Measurements from ENCODE around the gene PGLYRP4. TPM values are rescaled to one million over a fixed set of nuclear protein-coding genes. Genes with fewer than 3 reads are reported as not detected.
"Not testable (repeated sequence)": the region's sequence is repeated elsewhere in the genome, so short reads cannot be mapped to it uniquely, and the experiment has no call there.

Gene PGLYRP4
- total RNA-seq, 1 donor from 2014 or later: not detected

DNA sequence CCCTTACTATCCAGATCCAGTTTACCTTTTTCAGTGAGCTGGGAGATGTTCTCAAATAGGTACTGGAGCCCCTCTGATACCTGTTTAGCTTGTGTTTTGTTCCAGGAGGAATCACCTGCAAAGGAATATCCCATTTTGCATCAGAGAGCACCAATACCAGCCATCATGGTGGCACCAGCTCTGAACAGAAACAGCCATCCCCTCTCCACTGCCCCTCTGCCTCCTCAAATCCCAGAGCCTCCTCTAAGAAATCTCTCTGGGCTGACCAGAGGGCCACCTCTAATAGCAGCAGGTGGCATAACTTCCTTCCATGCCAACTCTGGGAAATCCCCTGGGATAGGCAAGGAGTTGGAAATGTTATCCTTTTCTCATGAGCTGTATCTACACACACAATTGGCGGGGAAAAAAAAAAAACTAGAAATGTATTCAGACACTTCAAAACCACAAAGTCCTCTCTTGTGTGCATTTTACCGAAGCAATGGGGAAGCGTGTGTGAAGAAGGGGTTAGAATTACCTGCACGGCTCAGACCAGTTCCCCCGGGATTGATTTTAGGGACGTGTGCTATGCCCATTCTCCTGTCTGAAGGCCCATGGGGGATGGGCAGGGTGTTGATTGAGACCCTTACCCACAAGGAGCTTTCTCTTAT is 2.4 kb downstream of the PGLYRP4 start:
- intact Hi-C loops (cut with DNase I): no loop called here
- DNase-seq (ENCODE audit: missing footprints) (no peak), ATAC-seq (no peak)

DNA sequence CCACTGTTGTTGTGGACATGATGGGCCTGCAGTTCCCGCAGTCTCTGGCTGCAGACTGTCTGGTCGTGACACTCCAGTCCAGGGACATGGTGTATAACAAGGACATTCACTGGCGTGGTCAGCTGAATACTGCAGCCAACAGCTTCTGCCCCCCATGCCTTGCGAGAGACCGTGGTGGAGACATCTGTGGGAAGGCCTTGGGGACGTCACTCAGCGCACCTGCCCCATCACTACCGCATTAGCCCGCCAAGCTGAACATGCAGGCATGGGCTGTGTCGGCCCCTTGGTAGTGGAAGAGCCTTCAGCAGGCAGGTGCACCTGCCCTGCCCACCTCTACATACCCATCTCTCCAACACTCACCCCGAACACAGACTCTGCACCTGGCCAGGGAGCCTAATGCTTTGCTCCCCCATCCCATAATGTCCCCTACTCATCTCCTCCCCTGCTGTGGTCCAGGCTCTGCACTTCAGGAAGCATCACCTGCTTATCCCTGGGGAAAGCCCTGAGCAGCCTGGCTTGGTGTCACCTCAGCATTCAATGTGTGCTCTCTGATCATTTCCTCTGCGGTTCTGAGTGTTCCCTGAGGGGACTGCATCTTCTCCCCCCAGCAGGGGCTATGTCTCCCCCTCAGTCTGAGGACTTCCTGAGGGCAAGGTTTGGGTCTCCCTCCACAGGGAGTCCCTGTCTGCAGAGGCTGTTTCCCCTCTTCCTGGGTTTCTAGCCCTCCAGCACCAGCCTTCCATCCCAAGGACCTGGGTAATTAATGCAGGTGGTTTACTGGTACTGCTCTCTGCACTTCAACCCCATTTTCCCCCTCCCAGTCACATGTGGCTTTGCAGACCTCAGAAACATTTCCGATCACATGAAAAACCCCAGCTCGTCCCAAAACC is 3.2 kb downstream of the PGLYRP4 start:
- DNase-seq (ENCODE audit: missing footprints) (no peak), ATAC-seq (no peak)
- intact Hi-C loops (cut with DNase I): no loop called here

GRCh38 chr1:153344718-153345025 is 4.0 kb downstream of the PGLYRP4 start:
- intact Hi-C loops (cut with DNase I): no loop called here
- DNase-seq (ENCODE audit: missing footprints) (no peak), ATAC-seq (peak; percentile 54)

- intact Hi-C loops (cut with DNase I): no loop called here
- ATAC-seq: no peak
These were observed 4.6 kb downstream of the PGLYRP4 start for GRCh38 chr1:153343811-153344717.

GRCh38 chr1:153343040-153343681 is 5.5 kb downstream of the PGLYRP4 start:
- no peak for DNase-seq (ENCODE audit: missing footprints)
- intact Hi-C loops (cut with DNase I): no loop called here
- ATAC-seq: no peak

More at GRCh38 chr1:153343811-153344717, 4.6 kb downstream of the PGLYRP4 start:
- no peak for DNase-seq (ENCODE audit: missing footprints)

DNA sequence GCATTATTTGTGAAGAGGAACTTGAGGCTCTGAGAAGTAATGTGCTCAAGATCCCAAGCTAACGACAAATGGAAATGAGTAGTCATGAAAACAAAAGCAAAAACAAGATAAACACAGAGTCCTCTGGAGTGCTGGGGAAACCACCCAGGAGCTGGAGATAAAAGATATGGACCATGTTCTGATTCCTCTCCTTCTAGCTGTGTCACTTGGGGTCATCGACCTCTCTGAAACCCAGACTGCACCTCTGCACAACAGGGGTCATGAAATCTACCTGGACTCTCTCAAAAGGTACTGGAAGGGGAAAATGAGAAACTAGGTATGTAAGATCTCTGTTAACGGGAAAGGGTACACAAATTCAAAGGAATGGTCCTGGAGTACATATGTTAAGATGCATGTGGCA is 6.5 kb downstream of the PGLYRP4 start:
- intact Hi-C loops (cut with DNase I): no loop called here
- DNase-seq (ENCODE audit: missing footprints) (no peak), ATAC-seq (no peak)

GRCh38 chr1:153341431-153341934 is 7.2 kb downstream of the PGLYRP4 start:
- ATAC-seq: no peak
- no peak for DNase-seq (ENCODE audit: missing footprints)
- intact Hi-C loops (cut with DNase I): no loop called here

DNA sequence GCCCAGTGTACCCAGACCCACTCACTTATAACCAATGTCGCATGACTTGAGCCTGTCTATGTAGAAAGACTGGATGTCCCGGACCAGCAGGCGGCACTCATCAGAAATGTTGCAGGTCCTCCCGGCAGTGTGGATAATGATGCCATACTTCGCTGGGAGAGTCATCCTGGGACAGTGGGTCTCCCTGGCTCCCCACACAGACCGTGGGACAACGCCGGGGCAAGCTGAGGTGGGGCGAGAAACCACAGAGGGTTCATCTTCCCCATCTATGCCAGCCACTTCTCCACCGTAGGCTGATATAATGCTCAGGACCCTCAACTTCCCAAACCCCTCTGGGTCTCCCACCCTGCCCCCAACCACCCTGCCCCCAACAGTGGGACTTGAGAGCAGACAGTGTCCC is 8.3 kb downstream of the PGLYRP4 start:
- intact Hi-C loops (cut with DNase I): no loop called here
- no peak for ATAC-seq

GRCh38 chr1:153339802-153340201 is 8.8 kb downstream of the PGLYRP4 start:
- ATAC-seq: no peak
- intact Hi-C loops (cut with DNase I): no loop called here
- DNase-seq (ENCODE audit: missing footprints): no peak

More for the DNA sequence above, 8.3 kb downstream of the PGLYRP4 start:
- no peak for DNase-seq (ENCODE audit: missing footprints)

GRCh38 chr1:153337980-153338853 is 10.4 kb downstream of the PGLYRP4 start:
- intact Hi-C loops (cut with DNase I): no loop called here
- DNase-seq (ENCODE audit: missing footprints) (no peak), ATAC-seq (no peak)

DNA sequence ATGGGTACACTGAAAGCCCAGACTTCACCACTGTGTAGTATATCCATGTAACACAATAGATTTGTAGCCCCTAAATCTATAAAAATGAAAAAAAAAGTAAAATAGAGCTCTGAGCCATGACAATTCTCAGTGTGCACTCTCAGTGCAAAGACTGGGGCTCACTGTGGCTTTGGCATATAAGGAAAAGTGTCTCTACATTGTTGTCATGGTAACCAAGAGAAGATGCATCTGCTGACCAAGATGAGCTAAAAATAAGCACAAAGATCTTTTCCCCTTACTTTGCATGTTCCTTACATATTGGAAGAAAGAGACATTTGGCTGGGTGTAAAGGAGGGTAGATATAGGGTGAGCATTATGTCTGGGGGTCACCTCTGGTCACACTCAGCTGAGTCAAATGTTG is 12.0 kb downstream of the PGLYRP4 start:
- DNase-seq (ENCODE audit: missing footprints) (no peak), ATAC-seq (no peak)
- intact Hi-C loops (cut with DNase I): no loop called here

DNA sequence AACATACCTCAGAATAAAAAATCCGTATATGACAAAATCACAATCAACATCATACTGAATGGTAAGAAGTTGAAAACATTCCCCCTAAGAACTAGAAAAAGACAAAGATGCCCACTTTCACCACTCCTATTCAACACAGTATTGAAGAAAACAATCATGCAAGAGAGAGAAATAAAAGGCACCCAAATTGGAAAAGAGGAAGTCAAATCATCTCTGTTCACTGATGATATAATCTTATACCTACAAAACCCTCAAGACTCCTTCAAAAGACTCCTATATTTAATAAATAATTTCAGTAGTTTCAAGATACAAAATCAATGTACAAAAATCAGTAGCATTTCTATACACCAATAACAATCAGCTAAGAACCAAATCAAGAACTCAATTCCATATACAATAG is 14.7 kb downstream of the PGLYRP4 start:
- intact Hi-C loops (cut with DNase I): no loop called here
- ATAC-seq (no peak), DNase-seq (ENCODE audit: missing footprints) (no peak)

DNA sequence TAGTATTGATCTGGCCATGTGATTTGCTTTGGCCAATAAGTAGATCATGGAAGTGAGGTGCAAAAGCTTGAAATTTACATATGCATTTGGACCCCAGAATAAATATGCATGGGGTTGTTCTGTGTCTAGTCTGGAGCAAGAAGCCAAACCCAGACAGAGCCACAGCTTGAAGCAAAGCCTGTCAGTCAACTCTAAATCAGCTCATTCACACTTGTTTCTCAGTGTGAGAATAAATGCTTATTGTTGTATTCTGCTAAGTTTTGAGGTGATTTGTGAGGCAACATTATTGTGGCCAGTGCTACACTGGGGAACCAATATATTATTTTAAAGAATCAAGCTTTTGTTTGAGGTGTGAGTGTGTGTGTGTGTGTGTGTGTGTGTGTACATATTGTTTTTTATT is 23.7 kb downstream of the PGLYRP4 start:
- intact Hi-C loops (cut with DNase I): no loop called here
- DNase-seq (ENCODE audit: missing footprints) (no peak), ATAC-seq (no peak)

DNA sequence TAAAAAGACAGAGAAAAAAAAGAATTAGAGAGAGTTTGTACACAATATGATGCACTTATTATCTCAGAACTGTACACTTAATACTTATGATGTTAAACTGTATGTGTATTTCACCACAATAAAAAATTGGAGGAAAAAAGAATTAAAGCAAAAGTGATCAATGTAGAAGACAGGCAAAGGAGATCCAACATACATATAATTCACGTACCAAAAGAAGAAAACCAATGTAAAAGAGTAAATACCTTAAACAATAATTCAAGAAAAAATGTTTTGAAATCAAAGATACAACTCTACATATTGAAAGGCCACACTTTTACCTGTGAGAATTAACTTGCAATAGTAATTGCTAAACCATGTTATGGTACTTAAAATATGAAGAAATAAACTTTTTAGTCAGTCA is 26.1 kb downstream of the PGLYRP4 start:
- ATAC-seq (no peak), DNase-seq (ENCODE audit: missing footprints) (no peak)
- intact Hi-C loops (cut with DNase I): no loop called here

DNA sequence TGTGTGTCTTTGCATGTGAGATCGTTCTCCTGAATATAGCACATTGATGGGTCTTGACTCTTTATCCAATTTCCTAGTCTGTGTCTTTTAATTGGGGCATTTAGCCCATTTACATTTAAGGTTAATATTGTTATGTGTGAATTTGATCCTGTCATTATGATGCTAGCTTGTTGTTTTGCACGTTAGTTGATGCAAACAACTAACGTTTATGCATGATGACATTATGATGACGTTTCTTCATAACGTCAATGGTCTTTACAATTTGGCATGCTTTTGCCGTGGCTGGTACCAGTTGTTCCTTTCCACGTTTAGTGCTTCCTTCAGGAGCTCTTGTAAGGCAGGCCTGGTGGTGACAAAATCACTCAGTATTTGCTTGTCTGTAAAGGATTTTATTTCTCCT is 30.5 kb downstream of the PGLYRP4 start:
- intact Hi-C loops (cut with DNase I); DNase-seq (ENCODE audit: missing footprints); ATAC-seq: not testable (repeated sequence)

- intact Hi-C loops (cut with DNase I); ATAC-seq; DNase-seq (ENCODE audit: missing footprints): not testable (repeated sequence)
These were observed 32.6 kb downstream of the PGLYRP4 start for GRCh38 chr1:153316013-153316412.

- intact Hi-C loops (cut with DNase I); DNase-seq (ENCODE audit: missing footprints); ATAC-seq: not testable (repeated sequence)
These were observed 34.3 kb downstream of the PGLYRP4 start for GRCh38 chr1:153314388-153314787.

DNA sequence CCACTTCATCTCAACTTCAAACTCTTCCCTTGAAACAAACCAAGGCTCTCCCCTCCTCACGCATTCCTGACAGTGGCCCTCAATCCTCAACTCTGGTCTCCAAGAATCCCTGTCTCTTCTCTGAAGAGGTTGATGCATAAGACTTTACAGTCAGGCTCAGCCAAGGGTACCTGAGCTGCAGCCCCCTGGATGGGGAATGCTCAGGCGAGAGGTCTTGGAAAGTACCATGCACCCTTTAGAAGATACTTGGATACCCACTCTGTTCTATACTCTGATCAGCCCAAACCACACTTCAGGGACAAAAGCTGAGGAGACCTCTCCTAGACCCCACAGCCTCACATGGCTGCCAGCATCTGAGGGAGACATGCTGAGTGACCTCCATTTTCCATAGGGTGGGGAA is 35.4 kb downstream of the PGLYRP4 start:
- ATAC-seq (no peak), DNase-seq (ENCODE audit: missing footprints) (no peak)
- intact Hi-C loops (cut with DNase I): no loop called here
